Activated T-cell treated with anti-CD3 and anti-CD28 coated beads, Interleukin-2, amount 50 U/mL, for 72 hours (primary cell): ENCODE data around the gene OR5B2. TPM values are rescaled to one million over a fixed set of nuclear protein-coding genes. Genes with fewer than 3 reads are reported as not detected.

Experiments
- ATAC-seq, 2 donors: fragments of 150-1000 bp; cut with Tn5 transposase; replicated peaks in 1 of 2; 2 replicates each; pipeline ENCODE4 v1.10.0; 2021; ENCODE audit warnings: moderate library complexity in 2 of 2, mild to moderate bottlenecking in 1 of 2
- DNase-seq, 2 donors: peaks; one replicate each; pipeline ENCODE4 v3.0.0; 2021 to 2022; ENCODE audit warnings: mixed read lengths in 1 of 2
- H3K27ac Mint-ChIP-seq: one replicate; pipeline ENCODE4 v1.8.0; 2022; ENCODE audit warnings: mild to moderate bottlenecking, moderate library complexity, mixed read lengths
- H3K27me3 Mint-ChIP-seq: one replicate; pipeline ENCODE4 v1.8.0; 2022; ENCODE audit warnings: low read depth, mixed read lengths
- H3K36me3 Mint-ChIP-seq, 2 donors: one replicate each; pipeline ENCODE4 v1.8.0; 2022; ENCODE audit warnings: mixed read lengths in 2 of 2, mild to moderate bottlenecking in 1 of 2; ENCODE audit not compliant: insufficient read depth in 2 of 2
- H3K4me1 Mint-ChIP-seq: one replicate; pipeline ENCODE4 v1.8.0; 2022; ENCODE audit warnings: low read depth, mixed read lengths
- H3K4me3 Mint-ChIP-seq, 2 donors: one replicate each; pipeline ENCODE4 v1.8.0; 2022; ENCODE audit warnings: mild to moderate bottlenecking in 2 of 2, mixed read lengths in 2 of 2, moderate library complexity in 2 of 2
- H3K9me3 Mint-ChIP-seq, 2 donors: one replicate each; pipeline ENCODE4 v1.8.0; 2022; ENCODE audit warnings: mixed read lengths in 2 of 2
- total RNA-seq, 2 donors: library from RNA; stranded (reverse); gene quantifications; one replicate each; pipeline ENCODE4 v1.2.3, GENCODE V29; 2022

The OR5B2 gene
- total RNA-seq, 2 donors from 2014 or later = not detected

DNA sequence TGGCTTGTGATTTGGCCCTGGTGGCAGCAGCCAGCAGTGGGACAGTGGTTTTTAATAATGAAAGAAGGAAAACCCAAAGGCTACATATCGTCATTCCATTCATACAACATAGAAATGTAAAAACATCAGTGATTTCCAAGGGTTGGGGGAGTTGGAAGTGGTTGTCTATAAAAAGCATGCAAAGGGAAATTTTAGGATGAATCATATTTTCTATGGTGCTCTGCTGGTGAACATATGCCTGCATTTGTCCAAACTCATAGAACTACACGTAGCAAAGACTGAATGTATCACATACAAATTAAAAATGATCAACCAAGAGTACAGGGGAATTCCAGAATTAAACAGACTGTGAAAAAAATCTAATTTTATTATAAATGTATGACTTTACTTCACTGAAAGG, 32.3 kb downstream of the OR5B2 start:
- no peak overlapping the region for H3K27ac Mint-ChIP-seq

GRCh38 chr11:58394195-58394594, 33.7 kb downstream of the OR5B2 start:
- DNase-seq (no peak), ATAC-seq (no peak)
- Mint-ChIP-seq H3K4me1 (peaks cover 5% of the 10 kb centered on the region), H3K4me3 (no peak overlapping the region), H3K36me3 (no peaks in the 10 kb centered on the region), H3K9me3 (peaks cover 0 to 3% of the 10 kb centered on the region in 2 donors), H3K27me3 (no peaks in the 10 kb centered on the region), H3K27ac (no peak overlapping the region)

More for the DNA sequence above, 32.3 kb downstream of the OR5B2 start:
- Mint-ChIP-seq H3K4me3 (no peak overlapping the region), H3K9me3 (peaks cover 0 to 3% of the 10 kb centered on the region in 2 donors), H3K4me1 (peaks cover 5% of the 10 kb centered on the region), H3K27me3 (no peaks in the 10 kb centered on the region), H3K36me3 (no peaks in the 10 kb centered on the region)
- ATAC-seq = no peak
- DNase-seq = no peak

DNA sequence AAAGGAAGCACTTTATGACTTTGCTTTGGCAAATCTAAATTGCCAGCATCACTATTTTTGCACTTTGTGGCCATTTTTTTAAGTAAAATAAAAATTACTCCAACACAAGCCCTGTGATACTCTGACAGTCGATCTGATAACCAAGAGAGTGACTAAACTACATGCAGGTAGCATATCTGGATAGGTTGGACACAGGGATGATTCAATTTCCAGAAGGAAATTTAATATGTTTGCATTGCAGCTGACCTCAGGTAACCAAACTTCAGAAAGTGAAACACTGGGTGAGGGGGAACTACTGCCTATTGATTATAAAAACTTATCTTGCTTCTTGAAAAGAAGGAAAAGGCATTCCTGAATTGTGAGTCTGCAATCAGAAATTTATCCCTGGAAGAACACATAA, 35.2 kb downstream of the OR5B2 start:
- peaks cover 0 to 3% of the 10 kb centered on the region in 2 donors for H3K9me3 Mint-ChIP-seq
- DNase-seq (no peak), ATAC-seq (peak in 1 of 2 donors; percentile 36)
- H3K27ac Mint-ChIP-seq = no peak overlapping the region
- H3K4me1 Mint-ChIP-seq = peaks cover 5% of the 10 kb centered on the region
- H3K4me3 Mint-ChIP-seq = no peak overlapping the region
- no peaks in the 10 kb centered on the region for H3K36me3 Mint-ChIP-seq
- no peaks in the 10 kb centered on the region for H3K27me3 Mint-ChIP-seq

- no peaks in the 10 kb centered on the region for H3K27me3 Mint-ChIP-seq
- H3K4me1 Mint-ChIP-seq = peaks cover 5% of the 10 kb centered on the region
- no peak overlapping the region for H3K27ac Mint-ChIP-seq
- H3K36me3 Mint-ChIP-seq = no peaks in the 10 kb centered on the region
- no peak for DNase-seq
- H3K9me3 Mint-ChIP-seq = peaks cover 0 to 3% of the 10 kb centered on the region in 2 donors
- no peak overlapping the region for H3K4me3 Mint-ChIP-seq
- ATAC-seq = peak in 1 of 2 donors; percentile 78
These were observed 36.0 kb downstream of the OR5B2 start for GRCh38 chr11:58391879-58392278.

GRCh38 chr11:58390551-58391063, 37.3 kb downstream of the OR5B2 start:
- no peak overlapping the region for H3K4me3 Mint-ChIP-seq
- peaks cover 4% of the 10 kb centered on the region for H3K4me1 Mint-ChIP-seq
- no peaks in the 10 kb centered on the region for H3K36me3 Mint-ChIP-seq
- no peaks in the 10 kb centered on the region for H3K27me3 Mint-ChIP-seq
- DNase-seq = no peak
- ATAC-seq = no peak
- H3K9me3 Mint-ChIP-seq = peaks cover 0 to 1% of the 10 kb centered on the region in 2 donors
- no peak overlapping the region for H3K27ac Mint-ChIP-seq

Other genes starting within 250 kb of the OR5B2 start
- gene OR9Q2, start 239.1 kb downstream of the OR5B2 start, total RNA-seq = not detected
- not detected for gene OR1S2, start 224.0 kb downstream of the OR5B2 start, total RNA-seq
- gene OR1S1, start 215.4 kb downstream of the OR5B2 start, total RNA-seq = not detected
- not detected for gene OR10Q1, start 199.2 kb downstream of the OR5B2 start, total RNA-seq
- gene OR10W1, start 159.9 kb downstream of the OR5B2 start, total RNA-seq = not detected
- not detected for gene OR5B17, start 69.1 kb downstream of the OR5B2 start, total RNA-seq
- gene OR5B3, start 21.2 kb downstream of the OR5B2 start, total RNA-seq = not detected
- under 1 TPM in 1 of 2 donors, not detected in 1; 0.24 TPM for gene OR5B12, start 14.1 kb upstream of the OR5B2 start, total RNA-seq
- gene OR5B21, start 80.0 kb upstream of the OR5B2 start, total RNA-seq = under 1 TPM in 1 of 2 donors, not detected in 1; 0.35 TPM
- 100 to 1,000 TPM; 113 to 121 TPM for gene LPXN, start 147.7 kb upstream of the OR5B2 start, total RNA-seq
- gene ZFP91, start 150.9 kb upstream of the OR5B2 start, total RNA-seq = 10 to 100 TPM; 43.4 to 48.4 TPM
- gene CNTF, start 194.5 kb upstream of the OR5B2 start, total RNA-seq = 1 to 10 TPM; 4.5 to 5.0 TPM